Medulla oblongata (tissue), 1 donor: ENCODE measurements around the gene FKRP.
"Not testable (repeated sequence)": the region's sequence is repeated elsewhere in the genome, so short reads cannot be mapped to it uniquely, and the experiment has no call there.

Experiments used
- DNase-seq: peaks from one replicate; pipeline ENCODE4 v3.0.0-alpha.2; 2015; ENCODE audit errors: extremely low spot score

FKRP gene

GRCh38 chr19:46784262-46785053 is 38.6 kb downstream of the FKRP start:
- peak; percentile 17 for DNase-seq

GRCh38 chr19:46785054-46785979 is 39.5 kb downstream of the FKRP start:
- DNase-seq, result no peak

- no peak for DNase-seq
These were observed 40.1 kb downstream of the FKRP start for GRCh38 chr19:46785980-46786235.

GRCh38 chr19:46786236-46787039 is 40.6 kb downstream of the FKRP start:
- peak; percentile 65 for DNase-seq

- peak; percentile 15 for DNase-seq
These were observed 41.1 kb downstream of the FKRP start for GRCh38 chr19:46787040-46787330.

GRCh38 chr19:46787331-46788261 is 41.7 kb downstream of the FKRP start:
- no peak for DNase-seq

- DNase-seq, result peak; percentile 82
These were observed 42.6 kb downstream of the FKRP start, which contains the start of gene SLC1A5 for GRCh38 chr19:46788262-46788967. SLC1A5 (minus strand) TSS chr19:46788594; CDS start chr19:46787965, 629 bp downstream.

GRCh38 chr19:46788968-46789338 is 43.1 kb downstream of the FKRP start:
- DNase-seq, result no peak

- DNase-seq, result no peak
These were observed 43.5 kb downstream of the FKRP start for GRCh38 chr19:46789371-46789770.

GRCh38 chr19:46791944-46792343 is 46.1 kb downstream of the FKRP start:
- DNase-seq, result no peak

GRCh38 chr19:46797881-46798280 is 52.0 kb downstream of the FKRP start:
- no peak for DNase-seq

GRCh38 chr19:46798713-46799112 is 52.9 kb downstream of the FKRP start:
- no peak for DNase-seq

GRCh38 chr19:46802152-46802551 is 56.3 kb downstream of the FKRP start:
- no peak for DNase-seq

GRCh38 chr19:46803555-46803954 is 57.7 kb downstream of the FKRP start:
- no peak for DNase-seq

GRCh38 chr19:46804432-46804831 is 58.6 kb downstream of the FKRP start:
- DNase-seq, result not testable (repeated sequence)

GRCh38 chr19:46806656-46807055 is 60.8 kb downstream of the FKRP start:
- no peak for DNase-seq
